Activated B cell treated with CpG ODN at 0.5 μM for 24 hours (primary cell): ENCODE data around the gene PTPRC. TPM values are rescaled to one million over a fixed set of nuclear protein-coding genes. Genes with fewer than 3 reads are reported as not detected.

Source experiments
- ATAC-seq: fragments of 200-7000 bp; cut with Tn5 transposase; one replicate; pipeline ENCODE4 v1.10.0; 2021; ENCODE audit warnings: low read depth, mild to moderate bottlenecking, moderate library complexity
- CTCF ChIA-PET: fragments of 350-600 bp; sonication (Branson Sonifier 250); formaldehyde crosslinking; loops from one replicate; lab custom pipeline; 2021; ENCODE audit warnings: antibody characterized with exemption; lab: Charles Lee
- POLR2A ChIA-PET: fragments of 350-600 bp; sonication (Branson Sonifier 250); formaldehyde crosslinking; loops from one replicate; lab custom pipeline; 2021; ENCODE audit warnings: antibody characterized with exemption; lab: Charles Lee
- DNase-seq: peaks from one replicate; pipeline ENCODE4 v3.0.0; 2022
- H3K27ac Mint-ChIP-seq: one replicate; pipeline ENCODE4 v1.8.0; 2020; ENCODE audit warnings: mixed read lengths
- H3K27me3 Mint-ChIP-seq: one replicate; pipeline ENCODE4 v1.8.0; 2021; ENCODE audit warnings: mixed read lengths
- H3K36me3 Mint-ChIP-seq: one replicate; pipeline ENCODE4 v1.8.0; 2021; ENCODE audit warnings: low read depth, mixed read lengths
- H3K4me1 Mint-ChIP-seq: one replicate; pipeline ENCODE4 v1.8.0; 2021; ENCODE audit warnings: mixed read lengths
- H3K4me3 Mint-ChIP-seq: one replicate; pipeline ENCODE4 v1.8.0; 2020; ENCODE audit warnings: mild to moderate bottlenecking, mixed read lengths
- H3K9me3 Mint-ChIP-seq: one replicate; pipeline ENCODE4 v1.8.0; 2020; ENCODE audit warnings: mixed read lengths
- CTCF ChIP-seq: fragments of 200-600 bp; IDR thresholded peaks from one replicate; pipeline ENCODE4 v1.8.0; 2022; ENCODE audit warnings: antibody characterized with exemption, mild to moderate bottlenecking
- intact Hi-C: fragments of 100-400 bp; cut with micrococcal nuclease; formaldehyde crosslinking; loops from one replicate; pipeline ENCODE4 v1.15.1; 2024
- total RNA-seq: library from RNA; stranded (reverse); gene quantifications from 2 replicates; pipeline ENCODE4 v1.2.3, GENCODE V29; 2022

PTPRC gene
- total RNA-seq, 1 donor from 2014 or later: 506 TPM

DNA sequence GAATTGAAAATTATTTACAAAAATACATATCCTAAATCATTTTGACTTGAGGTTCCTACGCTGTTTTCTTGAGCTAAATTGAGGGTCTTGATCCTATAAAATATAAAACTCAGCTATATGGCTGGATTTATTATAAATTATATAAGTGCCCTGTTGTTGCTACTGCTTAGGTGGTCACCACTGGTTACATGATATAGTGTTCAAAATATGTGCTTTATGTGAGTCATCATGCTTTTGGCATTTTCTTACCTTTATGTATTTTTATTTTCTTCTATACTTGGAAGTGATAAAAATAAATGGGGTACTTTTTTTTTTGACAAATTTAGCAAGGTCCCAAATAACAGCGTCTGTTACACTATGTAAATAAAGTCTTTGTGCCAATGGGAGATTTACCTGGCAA is 31.1 kb upstream of the PTPRC start:
- DNase-seq: no peak
- H3K27me3 Mint-ChIP-seq: no peaks in the 10 kb centered on the region
- H3K36me3 Mint-ChIP-seq: no peaks in the 10 kb centered on the region
- H3K27ac Mint-ChIP-seq: no peak overlapping the region
- H3K9me3 Mint-ChIP-seq: peaks cover 3% of the 10 kb centered on the region
- H3K4me3 Mint-ChIP-seq: no peak overlapping the region
- no peak for TF ChIP-seq CTCF
- CTCF ChIA-PET: interaction anchor here (0.7 kb wide), 1 partner anchor 1516 kb away, joined by 3 read pairs; no protein-coding TSS in a partner anchor
- intact Hi-C loops: no loop called here
- peaks cover 54% of the 10 kb centered on the region for H3K4me1 Mint-ChIP-seq
- POLR2A ChIA-PET: interaction anchor here (2.4 to 4.5 kb wide), 2 partner anchors 9 to 13 kb away, joined by 16 to 29 read pairs; no protein-coding TSS in a partner anchor
- no peak for ATAC-seq

DNA sequence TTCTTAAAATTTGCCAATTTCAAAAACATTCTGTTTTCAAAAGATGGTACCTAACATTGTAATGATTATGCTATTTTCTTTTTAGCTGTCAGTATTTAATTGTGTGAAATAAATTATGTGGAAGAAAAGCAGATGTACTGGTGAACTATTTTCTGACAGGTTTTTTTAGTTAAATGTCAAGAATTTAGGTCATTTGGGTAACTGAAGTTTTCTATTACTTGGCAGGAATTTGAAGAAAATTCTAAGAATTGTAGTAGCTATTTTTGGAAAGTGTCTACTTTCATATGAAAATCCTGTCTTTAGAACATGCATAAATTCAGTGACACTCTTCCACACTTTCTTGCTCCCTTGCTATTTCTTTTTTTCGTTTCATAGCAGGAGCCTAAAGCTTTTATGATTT is 28.5 kb upstream of the PTPRC start:
- CTCF ChIA-PET: interaction anchor here (0.7 to 1.1 kb wide), 2 partner anchors 10 to 11 kb away, joined by 4 read pairs; no protein-coding TSS in a partner anchor
- ATAC-seq: no peak
- no peaks in the 10 kb centered on the region for H3K36me3 Mint-ChIP-seq
- H3K27me3 Mint-ChIP-seq: no peaks in the 10 kb centered on the region
- POLR2A ChIA-PET: interaction anchor here (0.5 to 4.5 kb wide), 6 partner anchors 10 to 71 kb away, joined by 3 to 29 read pairs (median 4); no protein-coding TSS in a partner anchor
- TF ChIP-seq CTCF: no peak
- peaks cover 54% of the 10 kb centered on the region for H3K4me1 Mint-ChIP-seq
- intact Hi-C loops: no loop called here
- H3K9me3 Mint-ChIP-seq: no peaks in the 10 kb centered on the region
- no peak for DNase-seq
- H3K4me3 Mint-ChIP-seq: no peak overlapping the region
- peak overlapping the region; percentile 32 for H3K27ac Mint-ChIP-seq

- Mint-ChIP-seq H3K9me3 (no peaks in the 10 kb centered on the region), H3K27me3 (no peaks in the 10 kb centered on the region), H3K27ac (peak overlapping the region; percentile 32), H3K36me3 (no peaks in the 10 kb centered on the region), H3K4me3 (no peak overlapping the region), H3K4me1 (peaks cover 53% of the 10 kb centered on the region)
- CTCF ChIA-PET: interaction anchor here (0.7 to 1.1 kb wide), 2 partner anchors 9 to 10 kb away, joined by 4 read pairs; no protein-coding TSS in a partner anchor
- ATAC-seq (no peak), DNase-seq (no peak)
- POLR2A ChIA-PET: interaction anchor here (2.7 to 4.5 kb wide), 2 partner anchors 10 to 12 kb away, joined by 11 to 29 read pairs; no protein-coding TSS in a partner anchor
- no peak for TF ChIP-seq CTCF
- intact Hi-C loops: no loop called here
Observed at GRCh38 chr1:198611219-198611618, 27.6 kb upstream of the PTPRC start.

- Mint-ChIP-seq H3K4me3 (peak overlapping the region; percentile 75), H3K9me3 (no peaks in the 10 kb centered on the region), H3K27me3 (no peaks in the 10 kb centered on the region), H3K27ac (peak overlapping the region; percentile 86), H3K4me1 (peaks cover 58% of the 10 kb centered on the region), H3K36me3 (no peaks in the 10 kb centered on the region)
- ChIA-PET POLR2A (interaction anchor here (0.6 to 1.5 kb wide), 9 partner anchors 9 to 250 kb away, joined by 3 to 19 read pairs (median 8); no protein-coding TSS in a partner anchor), CTCF (no interaction called here)
- TF ChIP-seq CTCF: no peak
- DNase-seq (no peak), ATAC-seq (peak; percentile 78)
- intact Hi-C loops: loop anchor here (1.0 to 2.0 kb wide), 3 partner anchors 8 to 14 kb away; no protein-coding TSS in a partner anchor
Observed at GRCh38 chr1:198612471-198613260, 26.2 kb upstream of the PTPRC start.

GRCh38 chr1:198617406-198617805 is 21.4 kb upstream of the PTPRC start:
- intact Hi-C loops: no loop called here
- ChIA-PET POLR2A (interaction anchor here (0.8 to 1.1 kb wide), 2 partner anchors 19 to 41 kb away, joined by 3 read pairs; no protein-coding TSS in a partner anchor), CTCF (no interaction called here)
- Mint-ChIP-seq H3K36me3 (no peaks in the 10 kb centered on the region), H3K4me1 (peaks cover 77% of the 10 kb centered on the region), H3K9me3 (no peaks in the 10 kb centered on the region), H3K4me3 (no peak overlapping the region), H3K27me3 (no peaks in the 10 kb centered on the region), H3K27ac (peak overlapping the region; percentile 76)
- TF ChIP-seq CTCF: no peak
- no peak for ATAC-seq
- no peak for DNase-seq
